H9 (cell line): ENCODE measurements around the gene RPGRIP1L. TPM values are rescaled to one million over a fixed set of nuclear protein-coding genes. Genes with fewer than 3 reads are reported as not detected.
"Not testable (repeated sequence)": the region's sequence is repeated elsewhere in the genome, so short reads cannot be mapped to it uniquely, and the experiment has no call there.

Experiments used
- DNase-seq: peaks from one replicate; pipeline ENCODE4 v3.0.0-alpha.2; 2017
- H2AFZ ChIP-seq: one replicate; pipeline ENCODE4 v1.6.1; 2013; ENCODE audit warnings: mild to moderate bottlenecking, low read length, control low read depth, moderate library complexity
- H2AK5ac ChIP-seq: 2 replicates; pipeline ENCODE4 v1.6.1; 2013; ENCODE audit warnings: low read length, control low read depth, mixed read lengths; ENCODE audit not compliant: insufficient read length
- H2BK120ac ChIP-seq: one replicate; pipeline ENCODE4 v1.6.1; 2013; ENCODE audit warnings: low read depth, mild to moderate bottlenecking, low read length, control low read depth, inconsistent platforms; ENCODE audit not compliant: poor library complexity, severe bottlenecking
- H2BK12ac ChIP-seq: 2 replicates; pipeline ENCODE4 v1.6.1; 2013; ENCODE audit warnings: low read length, control low read depth, mixed read lengths, low read depth; ENCODE audit not compliant: insufficient read length
- H2BK15ac ChIP-seq: 2 replicates; pipeline ENCODE4 v1.6.1; 2013; ENCODE audit warnings: low read depth, low read length, control low read depth
- H2BK20ac ChIP-seq: one replicate; pipeline ENCODE4 v1.6.1; 2013; ENCODE audit warnings: low read depth, mild to moderate bottlenecking, low read length, control low read depth, inconsistent platforms; ENCODE audit not compliant: poor library complexity, severe bottlenecking
- H2BK5ac ChIP-seq: 2 replicates; pipeline ENCODE4 v1.6.1; 2013; ENCODE audit warnings: low read length, control low read depth, mixed read lengths; ENCODE audit not compliant: insufficient read length
- H3K14ac ChIP-seq: 2 replicates; pipeline ENCODE4 v1.6.1; 2013; ENCODE audit warnings: low read length, control low read depth; ENCODE audit not compliant: insufficient read depth
- H3K18ac ChIP-seq: 2 replicates; pipeline ENCODE4 v1.6.1; 2013; ENCODE audit warnings: low read depth, mild to moderate bottlenecking, mixed read lengths, low read length, control low read depth; ENCODE audit not compliant: insufficient read length
- H3K23ac ChIP-seq: 2 replicates; pipeline ENCODE4 v1.6.1; 2013; ENCODE audit warnings: low read length, control low read depth, mixed read lengths, low read depth; ENCODE audit not compliant: insufficient read length
- H3K23me2 ChIP-seq: 2 replicates; pipeline ENCODE4 v1.6.1; 2013; ENCODE audit warnings: low read depth, mild to moderate bottlenecking, mixed read lengths, low read length, control low read depth; ENCODE audit not compliant: insufficient read length, poor library complexity, severe bottlenecking
- H3K27ac ChIP-seq: 2 replicates; pipeline ENCODE4 v1.5.1; 2013; ENCODE audit warnings: low read length, control low read depth, mixed read lengths, low read depth; ENCODE audit not compliant: insufficient read length
- H3K27me3 ChIP-seq: 2 replicates; pipeline ENCODE4 v1.6.1; 2013; ENCODE audit warnings: low read length, control low read depth, inconsistent platforms; ENCODE audit not compliant: insufficient read depth
- H3K4ac ChIP-seq: 2 replicates; pipeline ENCODE4 v1.6.1; 2013; ENCODE audit warnings: low read depth, mild to moderate bottlenecking, control low read depth, inconsistent platforms, low read length, moderate library complexity
- H3K4me1 ChIP-seq: 2 replicates; pipeline ENCODE4 v1.6.1; 2013; ENCODE audit warnings: low read length, control low read depth, inconsistent platforms; ENCODE audit not compliant: insufficient read depth
- H3K4me2 ChIP-seq: 2 replicates; pipeline ENCODE4 v1.6.1; 2013; ENCODE audit warnings: low read length, control low read depth, mixed read lengths; ENCODE audit not compliant: insufficient read length, insufficient read depth
- H3K56ac ChIP-seq: 2 replicates; pipeline ENCODE4 v1.6.1; 2013; ENCODE audit warnings: low read depth, mild to moderate bottlenecking, mixed read lengths, low read length, control low read depth; ENCODE audit not compliant: insufficient read length
- H3K79me1 ChIP-seq: 2 replicates; pipeline ENCODE4 v1.6.1; 2013; ENCODE audit warnings: low read depth, mild to moderate bottlenecking, moderate library complexity, low read length, control low read depth, inconsistent platforms; ENCODE audit not compliant: insufficient read depth, poor library complexity, severe bottlenecking
- H3K79me2 ChIP-seq: 2 replicates; pipeline ENCODE4 v1.6.1; 2013; ENCODE audit warnings: low read length, control low read depth, inconsistent platforms; ENCODE audit not compliant: insufficient read depth
- H3K9ac ChIP-seq: 2 replicates; pipeline ENCODE4 v1.6.1; 2013; ENCODE audit warnings: low read length, control low read depth, mixed read lengths; ENCODE audit not compliant: insufficient read length; ENCODE audit errors: extremely low read depth
- H3K9me3 ChIP-seq: one replicate; pipeline ENCODE4 v1.6.1; 2013; ENCODE audit warnings: low read depth, low read length, inconsistent platforms; ENCODE audit not compliant: control insufficient read depth
- H3T11ph ChIP-seq: one replicate; pipeline ENCODE4 v1.6.1; 2013; ENCODE audit warnings: mild to moderate bottlenecking, low read length, control low read depth, inconsistent platforms
- H4K20me1 ChIP-seq: one replicate; pipeline ENCODE4 v1.6.1; 2013; ENCODE audit not compliant: control insufficient read depth, insufficient read length, insufficient read depth
- H4K5ac ChIP-seq: 2 replicates; pipeline ENCODE4 v1.6.1; 2013; ENCODE audit warnings: low read depth, mild to moderate bottlenecking, mixed read lengths, low read length, control low read depth; ENCODE audit not compliant: insufficient read length
- H4K8ac ChIP-seq: replicated peaks from 2 replicates; pipeline ENCODE4 v1.6.1; 2013; ENCODE audit warnings: low read length, control low read depth, mixed read lengths, low read depth; ENCODE audit not compliant: insufficient read length
- H4K91ac ChIP-seq: 2 replicates; pipeline ENCODE4 v1.6.1; 2013; ENCODE audit warnings: low read depth, mild to moderate bottlenecking, moderate library complexity, mixed read lengths, low read length, control low read depth; ENCODE audit not compliant: insufficient read length
- H3K27ac Mint-ChIP-seq, 3 experiments: 2 replicates in 2 of 3; 3 replicates in 1 of 3; pipeline ENCODE4 v1.8.0; 2020 to 2021; ENCODE audit warnings: mixed read lengths in 3 of 3, mild to moderate bottlenecking in 1 of 3, moderate library complexity in 1 of 3
- H3K27me3 Mint-ChIP-seq: 2 replicates; pipeline ENCODE4 v1.8.0; 2021; ENCODE audit warnings: low read depth, mild to moderate bottlenecking, moderate library complexity, mixed read lengths
- H3K36me3 Mint-ChIP-seq, 3 experiments: 2 replicates in 2 of 3; 3 replicates in 1 of 3; pipeline ENCODE4 v1.8.0; 2020 to 2021; ENCODE audit warnings: low read depth in 3 of 3, mixed read lengths in 3 of 3; ENCODE audit not compliant: insufficient read depth in 1 of 3
- H3K4me1 Mint-ChIP-seq, 2 experiments: 2 replicates each; pipeline ENCODE4 v1.8.0; 2020; ENCODE audit warnings: mixed read lengths in 2 of 2
- H3K4me3 Mint-ChIP-seq, 2 experiments: 2 replicates in 1 of 2; 3 replicates in 1 of 2; pipeline ENCODE4 v1.8.0; 2020 to 2021; ENCODE audit warnings: mild to moderate bottlenecking in 2 of 2, mixed read lengths in 2 of 2, moderate library complexity in 1 of 2
- H3K9me3 Mint-ChIP-seq, 2 experiments: 2 replicates in 1 of 2; 3 replicates in 1 of 2; pipeline ENCODE4 v1.8.0; 2020; ENCODE audit warnings: mild to moderate bottlenecking in 2 of 2, mixed read lengths in 2 of 2, moderate library complexity in 1 of 2
- CTCF ChIP-seq: fragments of 200-600 bp; sonication (generic); conservative IDR thresholded peaks from 3 replicates; pipeline ENCODE4 v1.8.0; 2021; ENCODE audit warnings: antibody characterized with exemption, mild to moderate bottlenecking
- WGBS: extraction: QIAGEN DNeasy Blood & Tissue Kit; methylation state at CpG from one replicate; pipeline ENCODE4 v1.1.7; 2013; ENCODE audit warnings: missing lambda C conversion rate, low lambda C conversion rate, mixed read lengths; ENCODE audit not compliant: insufficient read length; ENCODE audit errors: extremely low coverage; 5-methylcytosine and 5-hydroxymethylcytosine counted together
- total RNA-seq: library from RNA; stranded (reverse); gene quantifications from 2 replicates; pipeline ENCODE4 v1.2.1, GENCODE V29; 2021

Gene RPGRIP1L
- total RNA-seq, 1 experiment from 2014 or later, result 11.7 TPM

GRCh38 chr16:53686710-53687109 is 16.9 kb downstream of the RPGRIP1L start:
- Histone ChIP-seq H3K4me1 (no peaks in the 10 kb centered on the region; the same call in 1 of the 2 replicates), H4K20me1 (no peaks in the 10 kb centered on the region), H3K56ac (no peak overlapping the region), H3K18ac (no peak overlapping the region), H3T11ph (no peak overlapping the region), H3K23me2 (no peaks in the 10 kb centered on the region), H3K4ac (no peak overlapping the region), H3K27me3 (no peaks in the 10 kb centered on the region), H3K9me3 (no peaks in the 10 kb centered on the region), H2AK5ac (no peak overlapping the region), H4K91ac (no peak overlapping the region), H2BK20ac (no peak overlapping the region), H2BK12ac (no peak overlapping the region), H2BK120ac (no peak overlapping the region), H3K27ac (no peak overlapping the region), H2BK5ac (no peak overlapping the region), H2AFZ (no peak overlapping the region), H2BK15ac (no peak overlapping the region), H4K5ac (no peak overlapping the region), H3K9ac (no peak overlapping the region), H3K79me1 (no peaks in the 10 kb centered on the region), H3K14ac (no peak overlapping the region), H3K23ac (no peak overlapping the region), H3K4me2 (no peak overlapping the region), H4K8ac (no peak overlapping the region), H3K79me2 (no peaks in the 10 kb centered on the region)
- TF ChIP-seq CTCF, result no peak
- Mint-ChIP-seq H3K9me3 (no peaks in the 10 kb centered on the region; a peak in 2 of 5 replicates), H3K27me3 (no peaks in the 10 kb centered on the region), H3K36me3 (peaks cover 12 to 32% (median 24%) of the 10 kb centered on the region in 3 experiments), H3K4me3 (no peak overlapping the region), H3K4me1 (no peaks in the 10 kb centered on the region), H3K27ac (no peak overlapping the region)
- no CpG with 5 or more reads among the region's 3 CpGs for WGBS
- no peak for DNase-seq

- not testable (repeated sequence) for H2BK120ac ChIP-seq, H3K4ac ChIP-seq, H3T11ph ChIP-seq, H3K23ac ChIP-seq, DNase-seq, H3K56ac ChIP-seq, H3K23me2 ChIP-seq, H3K9me3 Mint-ChIP-seq, H3K9ac ChIP-seq, H2BK12ac ChIP-seq, H3K79me2 ChIP-seq, H3K4me1 ChIP-seq, H2BK20ac ChIP-seq, H3K18ac ChIP-seq, H4K5ac ChIP-seq, H4K8ac ChIP-seq, H3K4me3 Mint-ChIP-seq, H3K27me3 Mint-ChIP-seq, H3K4me1 Mint-ChIP-seq, H3K27me3 ChIP-seq, H2AFZ ChIP-seq, H3K27ac ChIP-seq, H4K91ac ChIP-seq, H4K20me1 ChIP-seq, H2BK5ac ChIP-seq, H3K4me2 ChIP-seq, H3K9me3 ChIP-seq, H3K79me1 ChIP-seq, H3K14ac ChIP-seq, H2AK5ac ChIP-seq, H2BK15ac ChIP-seq
- Mint-ChIP-seq H3K27ac (peak overlapping the region in 1 of 3 experiments; percentile 62; a peak in 1 of 7 replicates), H3K36me3 (peaks cover 12 to 32% (median 24%) of the 10 kb centered on the region in 3 experiments)
- WGBS, result no CpG with 5 or more reads among the region's 3 CpGs
Observed at GRCh38 chr16:53685334-53685733, 18.3 kb downstream of the RPGRIP1L start.
